ENCODE data around the gene C15orf62.

DNA sequence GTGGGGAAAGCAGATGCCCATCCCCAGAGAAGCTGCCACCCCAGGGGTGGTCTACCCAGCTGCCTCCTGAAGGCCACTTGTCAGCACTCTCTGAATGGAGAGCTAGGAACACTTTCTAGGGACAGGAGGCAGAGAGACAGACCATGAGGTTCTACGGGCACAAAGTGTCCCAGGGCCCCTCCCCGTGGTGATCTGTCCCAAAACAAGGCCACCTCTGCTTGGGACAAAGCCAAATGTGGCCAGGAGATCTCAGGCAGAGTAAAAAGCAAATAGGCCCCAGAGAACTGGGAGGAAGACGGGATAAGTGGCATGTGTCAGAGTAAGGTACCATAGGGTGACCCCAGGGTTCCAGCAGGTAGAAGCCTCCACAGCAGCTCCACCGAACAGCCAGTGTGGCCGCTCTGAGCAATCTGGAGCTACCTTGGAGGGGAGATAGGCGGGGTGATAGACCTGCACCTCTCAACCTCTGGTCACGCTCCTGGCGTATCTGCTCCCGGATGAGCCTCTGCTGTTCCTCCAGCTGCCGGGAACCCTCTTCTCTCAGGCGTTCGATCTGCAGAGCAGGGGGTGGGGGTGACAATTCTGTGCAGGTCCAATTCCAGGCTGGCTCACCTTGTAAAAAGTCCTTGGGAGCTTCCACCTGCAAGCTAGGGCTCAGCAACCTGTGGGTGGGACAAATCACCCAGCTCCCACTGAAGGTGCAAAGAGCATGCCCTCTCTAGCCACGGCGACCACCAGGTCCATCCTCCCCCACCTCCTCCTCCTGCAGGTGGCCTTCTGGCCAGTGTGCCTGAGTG is 6.2 kb downstream of the C15orf62 start:
- TF ChIP-seq, protein P1, sequence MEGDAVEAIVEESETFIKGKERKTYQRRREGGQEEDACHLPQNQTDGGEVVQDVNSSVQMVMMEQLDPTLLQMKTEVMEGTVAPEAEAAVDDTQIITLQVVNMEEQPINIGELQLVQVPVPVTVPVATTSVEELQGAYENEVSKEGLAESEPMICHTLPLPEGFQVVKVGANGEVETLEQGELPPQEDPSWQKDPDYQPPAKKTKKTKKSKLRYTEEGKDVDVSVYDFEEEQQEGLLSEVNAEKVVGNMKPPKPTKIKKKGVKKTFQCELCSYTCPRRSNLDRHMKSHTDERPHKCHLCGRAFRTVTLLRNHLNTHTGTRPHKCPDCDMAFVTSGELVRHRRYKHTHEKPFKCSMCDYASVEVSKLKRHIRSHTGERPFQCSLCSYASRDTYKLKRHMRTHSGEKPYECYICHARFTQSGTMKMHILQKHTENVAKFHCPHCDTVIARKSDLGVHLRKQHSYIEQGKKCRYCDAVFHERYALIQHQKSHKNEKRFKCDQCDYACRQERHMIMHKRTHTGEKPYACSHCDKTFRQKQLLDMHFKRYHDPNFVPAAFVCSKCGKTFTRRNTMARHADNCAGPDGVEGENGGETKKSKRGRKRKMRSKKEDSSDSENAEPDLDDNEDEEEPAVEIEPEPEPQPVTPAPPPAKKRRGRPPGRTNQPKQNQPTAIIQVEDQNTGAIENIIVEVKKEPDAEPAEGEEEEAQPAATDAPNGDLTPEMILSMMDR (conservative IDR thresholded peaks at IDR 0.05 in 1 of 2, IDR thresholded peaks at IDR 0.05 in 1 of 2; ENCODE audit: extremely low read depth in 1 of 2, insufficient read depth in 1 of 2, low read depth in 1 of 2, low read length in 2 of 2) = no peak
- no peak for TF ChIP-seq EZH2 (IDR thresholded peaks at IDR 0.05; ENCODE audit: borderline replicate concordance, low read length)

All from mammary epithelial cell (primary cell).